ENCODE data around the gene TNIK. TPM values are rescaled to one million over a fixed set of nuclear protein-coding genes. Genes with fewer than 3 reads are reported as not detected.

Gene TNIK
- total RNA-seq, 1 experiment from 2014 or later = 22.4 TPM

DNA sequence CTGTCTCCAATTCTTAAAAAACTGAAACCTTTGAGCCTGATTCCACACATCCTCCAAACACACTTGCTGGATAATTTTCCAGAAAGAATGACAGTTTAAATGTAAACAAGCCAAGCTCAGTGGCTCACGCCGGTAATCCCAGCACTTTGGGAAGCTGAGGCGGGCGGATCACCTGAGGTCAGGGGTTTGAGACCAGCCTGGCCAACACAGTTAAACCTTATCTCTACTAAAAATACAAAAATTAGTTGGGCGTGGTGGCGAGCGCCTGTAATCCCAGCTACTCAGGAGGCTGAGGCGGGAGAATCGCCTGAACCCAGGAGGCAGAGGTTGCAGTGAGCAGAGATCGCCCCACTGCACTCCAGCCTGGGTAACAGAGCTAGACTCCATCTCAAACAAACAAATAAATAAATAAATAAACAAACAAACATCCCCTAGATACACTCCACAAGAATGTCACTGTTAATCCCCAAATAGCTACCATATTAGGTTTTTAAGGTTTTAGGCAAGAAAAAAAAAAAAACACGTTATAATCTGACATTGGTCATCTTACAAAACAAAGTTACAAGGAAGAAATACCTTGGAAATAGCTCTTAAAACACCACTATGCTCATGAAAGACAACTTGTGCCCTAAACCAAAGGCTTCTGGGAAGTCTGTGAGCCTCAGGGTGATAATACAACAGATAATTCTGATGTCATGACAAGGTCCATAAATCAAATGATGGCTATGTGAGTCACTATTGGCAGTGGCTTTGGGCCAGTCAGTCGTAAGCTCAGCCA lies 13.2 kb downstream of the TNIK start:
- no peak for DNase-seq
- POLR2A ChIA-PET = no interaction called here
- no TSS peak for BruUV-seq (replicated peaks)
- Mint-ChIP-seq H3K36me3 (ENCODE audit: insufficient read depth, unreplicated experiment) (no peaks in the 10 kb centered on the region), H3K4me1 (ENCODE audit: low read depth, unreplicated experiment) (no peaks in the 10 kb centered on the region), H3K4me3 (ENCODE audit: unreplicated experiment) (no peak overlapping the region), H3K9me3 (ENCODE audit: unreplicated experiment) (no peaks in the 10 kb centered on the region), H3K27ac (ENCODE audit: unreplicated experiment) (no peak overlapping the region), H3K27me3 (ENCODE audit: insufficient read depth, unreplicated experiment) (no peaks in the 10 kb centered on the region)
- intact Hi-C loops (cut with micrococcal nuclease; ENCODE audit: unreplicated experiment) = loop anchor here (2.0 kb wide), 1 partner anchor 14 kb away; the partner anchor contains the start of gene TNIK
- Histone ChIP-seq H3K4me3 (ENCODE audit: low read depth, low read length) (no peak overlapping the region), H3K36me3 (ENCODE audit: control insufficient read depth, insufficient read depth, low read length) (no peaks in the 10 kb centered on the region), H3K4me1 (no peaks in the 10 kb centered on the region; the same call in 1 of the 2 replicates), H3K27me3 (replicated peaks; ENCODE audit: control insufficient read depth, insufficient read depth, low read length) (no peaks in the 10 kb centered on the region), H3K9me3 (no peaks in the 10 kb centered on the region)
- CTCF ChIA-PET = interaction anchor here (0.5 to 1.0 kb wide), 2 partner anchors 10 to 84 kb away, joined by 3 to 4 read pairs; no protein-coding TSS in a partner anchor
- TF ChIP-seq, protein P1, sequence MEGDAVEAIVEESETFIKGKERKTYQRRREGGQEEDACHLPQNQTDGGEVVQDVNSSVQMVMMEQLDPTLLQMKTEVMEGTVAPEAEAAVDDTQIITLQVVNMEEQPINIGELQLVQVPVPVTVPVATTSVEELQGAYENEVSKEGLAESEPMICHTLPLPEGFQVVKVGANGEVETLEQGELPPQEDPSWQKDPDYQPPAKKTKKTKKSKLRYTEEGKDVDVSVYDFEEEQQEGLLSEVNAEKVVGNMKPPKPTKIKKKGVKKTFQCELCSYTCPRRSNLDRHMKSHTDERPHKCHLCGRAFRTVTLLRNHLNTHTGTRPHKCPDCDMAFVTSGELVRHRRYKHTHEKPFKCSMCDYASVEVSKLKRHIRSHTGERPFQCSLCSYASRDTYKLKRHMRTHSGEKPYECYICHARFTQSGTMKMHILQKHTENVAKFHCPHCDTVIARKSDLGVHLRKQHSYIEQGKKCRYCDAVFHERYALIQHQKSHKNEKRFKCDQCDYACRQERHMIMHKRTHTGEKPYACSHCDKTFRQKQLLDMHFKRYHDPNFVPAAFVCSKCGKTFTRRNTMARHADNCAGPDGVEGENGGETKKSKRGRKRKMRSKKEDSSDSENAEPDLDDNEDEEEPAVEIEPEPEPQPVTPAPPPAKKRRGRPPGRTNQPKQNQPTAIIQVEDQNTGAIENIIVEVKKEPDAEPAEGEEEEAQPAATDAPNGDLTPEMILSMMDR (IDR thresholded peaks at IDR 0.05; ENCODE audit: insufficient read depth in 1 of 2, low read depth in 1 of 2, low read length in 1 of 2, severe bottlenecking in 1 of 2, unreplicated experiment in 1 of 2) = no peak

DNA sequence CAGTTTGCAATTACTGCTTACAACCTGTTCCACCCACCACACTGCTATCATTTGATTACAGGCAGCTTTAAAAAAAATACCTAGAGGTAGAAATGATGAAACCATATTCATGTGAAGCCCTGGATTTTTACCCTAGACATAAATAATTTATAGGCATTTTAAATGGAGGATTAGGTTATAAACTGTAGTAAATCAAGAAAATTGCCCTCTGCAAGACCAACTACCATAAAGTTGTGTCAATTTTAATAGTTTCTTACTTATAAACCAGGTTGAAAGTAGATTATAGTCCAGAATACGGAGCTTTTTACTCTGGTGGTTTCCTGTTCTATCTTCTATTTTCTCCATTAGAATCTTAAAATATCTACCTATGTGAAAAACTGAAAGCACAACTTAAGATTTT lies 13.9 kb downstream of the TNIK start:
- DNase-seq = no peak
- intact Hi-C loops (cut with micrococcal nuclease; ENCODE audit: unreplicated experiment) = loop anchor here (2.0 kb wide), 1 partner anchor 14 kb away; the partner anchor contains the start of gene TNIK
- CTCF ChIA-PET = no interaction called here
- Mint-ChIP-seq H3K4me3 (ENCODE audit: unreplicated experiment) (no peak overlapping the region), H3K9me3 (ENCODE audit: unreplicated experiment) (no peaks in the 10 kb centered on the region), H3K4me1 (ENCODE audit: low read depth, unreplicated experiment) (no peaks in the 10 kb centered on the region), H3K27me3 (ENCODE audit: insufficient read depth, unreplicated experiment) (no peaks in the 10 kb centered on the region), H3K27ac (ENCODE audit: unreplicated experiment) (no peak overlapping the region), H3K36me3 (ENCODE audit: insufficient read depth, unreplicated experiment) (no peaks in the 10 kb centered on the region)
- Histone ChIP-seq H3K4me3 (ENCODE audit: low read depth, low read length) (no peak overlapping the region), H3K4me1 (no peaks in the 10 kb centered on the region; the same call in 1 of the 2 replicates), H3K36me3 (ENCODE audit: control insufficient read depth, insufficient read depth, low read length) (no peaks in the 10 kb centered on the region), H3K27me3 (replicated peaks; ENCODE audit: control insufficient read depth, insufficient read depth, low read length) (no peaks in the 10 kb centered on the region), H3K9me3 (no peaks in the 10 kb centered on the region)
- BruUV-seq (replicated peaks) = no TSS peak
- TF ChIP-seq, protein P1 (IDR thresholded peaks at IDR 0.05; ENCODE audit: insufficient read depth in 1 of 2, low read depth in 1 of 2, low read length in 1 of 2, severe bottlenecking in 1 of 2, unreplicated experiment in 1 of 2) = no peak
- POLR2A ChIA-PET = no interaction called here

DNA sequence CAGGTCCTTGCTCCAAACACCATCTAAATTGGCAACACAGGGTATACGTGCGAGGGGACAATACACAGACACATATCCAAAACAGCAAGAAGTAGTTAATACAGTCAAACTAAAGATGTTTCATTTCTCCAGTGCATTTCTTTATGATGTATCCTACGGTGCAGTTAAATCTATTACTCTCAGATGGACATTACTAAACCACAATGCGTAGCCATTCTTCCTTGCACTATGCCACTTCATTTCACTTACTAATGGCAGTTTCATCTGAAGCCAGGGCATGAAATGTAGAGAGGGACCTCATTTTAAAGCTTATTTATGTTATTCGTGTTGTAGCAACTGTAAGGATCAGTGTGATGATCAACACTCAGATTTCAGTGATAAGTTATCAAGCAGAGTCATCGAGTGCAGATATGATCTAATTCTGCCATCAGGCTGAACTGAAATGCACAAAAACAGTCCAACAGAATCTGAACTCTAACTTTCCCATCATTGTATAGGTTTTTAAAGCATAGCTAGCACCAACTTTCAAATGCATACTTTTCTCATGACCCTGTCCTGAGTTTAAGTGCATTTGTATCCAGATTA lies 14.5 kb downstream of the TNIK start:
- CTCF ChIA-PET = no interaction called here
- no peaks in the 10 kb centered on the region; the same call in 1 of the 2 replicates for H3K4me1 ChIP-seq
- Mint-ChIP-seq H3K27ac (ENCODE audit: unreplicated experiment) (no peak overlapping the region), H3K4me1 (ENCODE audit: low read depth, unreplicated experiment) (no peaks in the 10 kb centered on the region), H3K9me3 (ENCODE audit: unreplicated experiment) (no peaks in the 10 kb centered on the region), H3K27me3 (ENCODE audit: insufficient read depth, unreplicated experiment) (no peaks in the 10 kb centered on the region), H3K36me3 (ENCODE audit: insufficient read depth, unreplicated experiment) (no peaks in the 10 kb centered on the region), H3K4me3 (ENCODE audit: unreplicated experiment) (no peak overlapping the region)
- intact Hi-C loops (cut with micrococcal nuclease; ENCODE audit: unreplicated experiment) = loop anchor here (2.0 kb wide), 1 partner anchor 15 kb away; the partner anchor contains the start of gene TNIK
- H3K9me3 ChIP-seq = no peaks in the 10 kb centered on the region
- DNase-seq = no peak
- H3K4me3 ChIP-seq (ENCODE audit: low read depth, low read length) = no peak overlapping the region
- no TSS peak for BruUV-seq (replicated peaks)
- H3K36me3 ChIP-seq (ENCODE audit: control insufficient read depth, insufficient read depth, low read length) = no peaks in the 10 kb centered on the region
- POLR2A ChIA-PET = no interaction called here
- TF ChIP-seq, protein P1 (IDR thresholded peaks at IDR 0.05; ENCODE audit: insufficient read depth in 1 of 2, low read depth in 1 of 2, low read length in 1 of 2, severe bottlenecking in 1 of 2, unreplicated experiment in 1 of 2) = no peak
- H3K27me3 ChIP-seq (replicated peaks; ENCODE audit: control insufficient read depth, insufficient read depth, low read length) = no peaks in the 10 kb centered on the region

Data from Caco-2 (cell line).